Measurements from ENCODE around the gene CELSR1. TPM values are rescaled to one million over a fixed set of nuclear protein-coding genes. Genes with fewer than 3 reads are reported as not detected.
"Not testable (repeated sequence)": the region's sequence is repeated elsewhere in the genome, so short reads cannot be mapped to it uniquely, and the experiment has no call there.

The CELSR1 gene
- total RNA-seq, 2 experiments from 2014 or later = 3.7 to 5.2 TPM

DNA sequence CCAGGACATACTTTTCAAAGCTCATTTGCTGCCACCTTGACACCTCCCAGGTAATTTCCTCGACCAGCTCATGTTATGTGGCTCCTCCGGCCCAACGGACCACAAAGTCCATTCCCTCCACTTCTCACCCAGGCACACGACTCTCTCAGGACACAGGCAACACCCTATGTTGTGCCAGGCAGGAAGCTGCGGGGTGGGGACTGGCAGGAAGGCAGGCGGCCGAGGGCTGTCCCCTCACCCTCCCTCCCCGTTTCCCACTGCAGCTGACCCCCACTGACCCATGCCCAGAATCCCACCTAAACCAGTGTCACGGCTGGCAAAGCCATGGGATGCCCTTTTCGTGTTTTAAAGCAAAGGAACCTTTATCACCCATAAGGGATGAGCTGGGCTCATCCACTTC, 20.8 kb downstream of the CELSR1 start:
- ChIA-PET CTCF (ENCODE audit: unreplicated experiment) (no interaction called here), POLR2A (no interaction called here)
- Histone ChIP-seq H2AFZ (ENCODE audit: low read length) (no peak overlapping the region), H3K36me3 (ENCODE audit: insufficient read depth, low read length) (no peaks in the 10 kb centered on the region), H3K9me3 (ENCODE audit: low read length) (no peaks in the 10 kb centered on the region), H3K4me3 (ENCODE audit: low read depth, low read length, poor library complexity, severe bottlenecking) (no peak overlapping the region), H3K9me2 (ENCODE audit: insufficient read depth, low read length) (no peaks in the 10 kb centered on the region), H3K4me1 (ENCODE audit: insufficient read depth, low read length, poor library complexity, severe bottlenecking) (no peaks in the 10 kb centered on the region), H3K27ac (ENCODE audit: low read depth, low read length, poor library complexity, severe bottlenecking) (no peak overlapping the region), H3K4me2 (ENCODE audit: low read length) (no peak overlapping the region), H4K20me1 (ENCODE audit: insufficient read depth, low read length) (no peaks in the 10 kb centered on the region), H3K79me2 (ENCODE audit: insufficient read depth, low read depth, low read length) (no peaks in the 10 kb centered on the region)
- BruUV-seq (replicated peaks) = no TSS peak
- TF ChIP-seq CTCF (conservative IDR thresholded peaks at IDR 0.05; ENCODE audit: low read length) (no peak), EZH2phosphoT487 (IDR thresholded peaks at IDR 0.05; ENCODE audit: borderline replicate concordance, low read depth, low read length) (no peak)
- DNase-seq (ENCODE audit: low spot score) = no peak
- intact Hi-C loops (cut with micrococcal nuclease; ENCODE audit: unreplicated experiment) = no loop called here

DNA sequence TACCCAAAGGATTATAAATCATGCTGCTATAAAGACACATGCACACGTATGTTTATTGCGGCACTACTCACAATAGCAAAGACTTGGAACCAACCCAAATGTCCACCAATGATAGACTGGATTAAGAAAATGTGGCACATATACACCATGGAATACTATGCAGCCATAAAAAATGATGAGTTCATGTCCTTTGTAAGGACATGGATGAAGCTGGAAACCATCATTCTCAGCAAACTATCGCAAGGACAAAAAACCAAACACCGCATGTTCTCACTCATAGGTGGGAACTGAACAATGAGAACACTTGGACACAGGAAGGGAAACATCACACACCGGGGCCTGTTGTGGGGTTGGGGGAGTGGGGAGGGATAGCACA, 21.3 kb downstream of the CELSR1 start:
- H3K4me2 ChIP-seq (ENCODE audit: low read length); H3K79me2 ChIP-seq (ENCODE audit: insufficient read depth, low read depth, low read length); POLR2A ChIA-PET; H3K9me2 ChIP-seq (ENCODE audit: insufficient read depth, low read length); intact Hi-C loops (cut with micrococcal nuclease; ENCODE audit: unreplicated experiment); DNase-seq (ENCODE audit: low spot score); H4K20me1 ChIP-seq (ENCODE audit: insufficient read depth, low read length); H3K36me3 ChIP-seq (ENCODE audit: insufficient read depth, low read length); H3K27ac ChIP-seq (ENCODE audit: low read depth, low read length, poor library complexity, severe bottlenecking); H3K9me3 ChIP-seq (ENCODE audit: low read length); CTCF ChIA-PET (ENCODE audit: unreplicated experiment); BruUV-seq (replicated peaks); H2AFZ ChIP-seq (ENCODE audit: low read length); H3K4me3 ChIP-seq (ENCODE audit: low read depth, low read length, poor library complexity, severe bottlenecking); H3K4me1 ChIP-seq (ENCODE audit: insufficient read depth, low read length, poor library complexity, severe bottlenecking): not testable (repeated sequence)

- ChIA-PET CTCF (ENCODE audit: unreplicated experiment) (no interaction called here), POLR2A (no interaction called here)
- H3K36me3 ChIP-seq (ENCODE audit: insufficient read depth, low read length) = no peaks in the 10 kb centered on the region
- no peak overlapping the region for H3K4me2 ChIP-seq (ENCODE audit: low read length)
- no peak overlapping the region for H2AFZ ChIP-seq (ENCODE audit: low read length)
- DNase-seq (ENCODE audit: low spot score) = no peak
- no peaks in the 10 kb centered on the region for H3K9me2 ChIP-seq (ENCODE audit: insufficient read depth, low read length)
- no peaks in the 10 kb centered on the region for H3K4me1 ChIP-seq (ENCODE audit: insufficient read depth, low read length, poor library complexity, severe bottlenecking)
- no peaks in the 10 kb centered on the region for H4K20me1 ChIP-seq (ENCODE audit: insufficient read depth, low read length)
- H3K4me3 ChIP-seq (ENCODE audit: low read depth, low read length, poor library complexity, severe bottlenecking) = no peak overlapping the region
- BruUV-seq (replicated peaks) = no TSS peak
- no peaks in the 10 kb centered on the region for H3K9me3 ChIP-seq (ENCODE audit: low read length)
- no peak overlapping the region for H3K27ac ChIP-seq (ENCODE audit: low read depth, low read length, poor library complexity, severe bottlenecking)
- intact Hi-C loops (cut with micrococcal nuclease; ENCODE audit: unreplicated experiment) = no loop called here
- TF ChIP-seq EZH2phosphoT487 (IDR thresholded peaks at IDR 0.05; ENCODE audit: borderline replicate concordance, low read depth, low read length) = no peak
- no peak for TF ChIP-seq CTCF (conservative IDR thresholded peaks at IDR 0.05; ENCODE audit: low read length)
- H3K79me2 ChIP-seq (ENCODE audit: insufficient read depth, low read depth, low read length) = no peaks in the 10 kb centered on the region
Observed at GRCh38 chr22:46515208-46516111, 22.0 kb downstream of the CELSR1 start.

All from OCI-LY7 (cell line).